Measurements from ENCODE around the gene CATSPERB.
A peak's percentile ranks its signal among the peaks of the same experiment; 100 is the strongest.
"Not testable (repeated sequence)": the region's sequence is repeated elsewhere in the genome, so short reads cannot be mapped to it uniquely, and the experiment has no call there.

Gene CATSPERB

DNA sequence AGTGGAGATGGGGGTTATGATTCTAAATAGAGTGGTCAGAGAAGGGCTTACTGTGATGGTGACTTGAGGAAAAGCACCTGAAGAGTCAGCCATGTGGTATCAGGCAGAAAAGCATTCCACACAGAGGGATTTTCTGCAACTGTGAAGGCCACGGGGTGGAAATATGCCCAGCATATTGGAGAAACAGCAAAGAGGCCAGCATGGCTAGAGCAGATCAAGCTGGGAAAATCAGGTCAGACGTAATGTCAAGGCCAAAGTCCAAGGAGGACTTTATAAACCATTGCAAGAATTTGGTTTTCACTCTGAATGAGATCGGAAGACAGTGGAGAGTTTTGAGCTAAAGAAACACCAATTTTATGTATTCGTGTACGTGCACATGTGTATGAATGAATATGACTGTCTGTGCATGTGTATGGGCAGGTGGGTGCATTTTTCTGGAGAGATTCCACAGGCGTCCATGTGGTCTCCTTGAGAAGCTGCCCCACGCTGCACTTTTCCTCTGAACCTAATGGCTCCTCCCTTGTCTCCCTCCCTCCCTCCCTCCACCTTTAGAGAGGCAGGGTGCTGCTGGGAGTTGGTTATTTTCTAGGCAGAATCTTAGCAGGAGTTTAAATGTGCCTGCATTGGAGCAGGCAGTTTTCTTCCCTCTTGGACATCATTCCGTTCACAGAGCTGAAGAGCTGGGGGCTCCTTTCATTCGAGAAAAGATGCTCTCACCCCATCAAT, 124.4 kb downstream of the CATSPERB start:
- Histone ChIP-seq H4K8ac (ENCODE audit: low read depth, low read length) (no peak overlapping the region), H3K4me1 (ENCODE audit: control insufficient read depth, low read depth, low read length) (no peaks in the 10 kb centered on the region), H3K79me2 (ENCODE audit: control insufficient read depth, insufficient read depth, low read length) (no peaks in the 10 kb centered on the region), H2BK5ac (ENCODE audit: low read length) (no peak overlapping the region), H3K18ac (ENCODE audit: low read length) (no peak overlapping the region), H2AK5ac (ENCODE audit: low read length) (no peak overlapping the region), H3K4ac (ENCODE audit: low read depth, low read length) (no peak overlapping the region), H3K27ac (ENCODE audit: low read depth, low read length) (no peak overlapping the region), H3K9ac (ENCODE audit: low read length) (no peak overlapping the region), H3K27me3 (ENCODE audit: insufficient read depth, low read length, poor library complexity) (no peaks in the 10 kb centered on the region), H3K4me3 (ENCODE audit: low read length) (no peak overlapping the region), H3K56ac (ENCODE audit: low read length) (no peak overlapping the region), H3K79me1 (ENCODE audit: low read length) (no peaks in the 10 kb centered on the region), H4K5ac (ENCODE audit: low read length) (no peak overlapping the region), H3K23ac (ENCODE audit: low read length) (no peak overlapping the region), H3K4me2 (ENCODE audit: low read length) (no peak overlapping the region), H2BK120ac (ENCODE audit: low read depth, low read length) (no peak overlapping the region), H2BK15ac (replicated peaks; ENCODE audit: low read depth) (no peak overlapping the region), H3K36me3 (ENCODE audit: control insufficient read depth, insufficient read depth, low read length) (no peaks in the 10 kb centered on the region)
- DNase-seq, result no peak
- no CpG with 5 or more reads among the region's 9 CpGs for WGBS (ENCODE audit: extremely low coverage, insufficient coverage, low lambda C conversion rate)

DNA sequence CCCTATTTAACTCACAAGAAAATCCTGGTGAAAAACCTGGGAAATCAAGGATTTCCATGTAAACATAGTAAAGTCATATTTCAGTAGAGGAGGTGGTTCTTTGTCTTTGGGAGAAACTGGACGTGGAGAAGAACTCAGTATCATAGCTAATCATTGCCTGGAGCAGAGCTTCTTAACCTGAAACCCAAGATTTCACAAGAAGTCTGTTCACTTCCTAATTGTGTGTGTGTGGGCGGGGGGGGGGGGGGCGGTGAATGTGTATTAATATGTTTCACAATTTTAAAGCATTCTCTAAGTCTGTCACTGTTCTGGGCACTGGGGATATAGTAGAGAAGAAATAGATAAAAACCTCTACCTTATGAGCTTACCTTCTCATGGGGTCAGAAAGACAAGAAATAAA, 125.0 kb downstream of the CATSPERB start:
- Histone ChIP-seq H4K5ac (ENCODE audit: low read length) (no peak overlapping the region), H2BK15ac (replicated peaks; ENCODE audit: low read depth) (no peak overlapping the region), H3K18ac (ENCODE audit: low read length) (no peak overlapping the region), H2BK120ac (ENCODE audit: low read depth, low read length) (no peak overlapping the region), H4K8ac (ENCODE audit: low read depth, low read length) (no peak overlapping the region), H3K4me3 (ENCODE audit: low read length) (no peak overlapping the region), H3K56ac (ENCODE audit: low read length) (no peak overlapping the region), H3K9ac (ENCODE audit: low read length) (no peak overlapping the region), H3K4me1 (ENCODE audit: control insufficient read depth, low read depth, low read length) (no peaks in the 10 kb centered on the region), H3K23ac (ENCODE audit: low read length) (no peak overlapping the region), H3K27ac (ENCODE audit: low read depth, low read length) (no peak overlapping the region), H2BK5ac (ENCODE audit: low read length) (no peak overlapping the region), H3K4me2 (ENCODE audit: low read length) (no peak overlapping the region), H3K79me1 (ENCODE audit: low read length) (no peaks in the 10 kb centered on the region), H3K36me3 (ENCODE audit: control insufficient read depth, insufficient read depth, low read length) (no peaks in the 10 kb centered on the region), H3K79me2 (ENCODE audit: control insufficient read depth, insufficient read depth, low read length) (no peaks in the 10 kb centered on the region), H3K4ac (ENCODE audit: low read depth, low read length) (no peak overlapping the region), H2AK5ac (ENCODE audit: low read length) (no peak overlapping the region), H3K27me3 (ENCODE audit: insufficient read depth, low read length, poor library complexity) (no peaks in the 10 kb centered on the region)
- WGBS (ENCODE audit: extremely low coverage, insufficient coverage, low lambda C conversion rate), result no CpG with 5 or more reads among the region's 3 CpGs
- no peak for DNase-seq

DNA sequence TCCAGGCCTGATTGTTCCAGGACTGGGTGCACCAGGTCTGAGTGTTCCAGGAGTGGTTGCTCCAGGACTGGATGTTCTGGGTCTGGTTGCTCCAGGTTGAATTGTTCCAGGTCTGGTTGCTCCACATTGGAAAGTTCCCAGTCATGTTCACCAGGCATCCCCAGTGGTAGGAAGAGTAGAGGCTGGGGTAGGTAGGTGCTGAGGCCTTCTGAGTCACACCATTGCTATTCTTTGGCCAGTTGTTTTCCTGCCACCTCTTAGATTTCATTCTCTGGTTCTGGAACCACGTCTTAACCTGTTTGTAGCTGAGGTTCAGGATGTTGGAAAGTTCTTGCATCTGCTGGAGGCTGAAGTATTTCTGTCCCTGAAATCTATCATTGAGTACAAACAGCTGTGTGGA, 127.3 kb downstream of the CATSPERB start:
- H3K27me3 ChIP-seq (ENCODE audit: insufficient read depth, low read length, poor library complexity); H3K4me2 ChIP-seq (ENCODE audit: low read length); H3K27ac ChIP-seq (ENCODE audit: low read depth, low read length); H2BK15ac ChIP-seq (replicated peaks; ENCODE audit: low read depth); H3K23ac ChIP-seq (ENCODE audit: low read length); H3K79me1 ChIP-seq (ENCODE audit: low read length); H3K56ac ChIP-seq (ENCODE audit: low read length); H2BK120ac ChIP-seq (ENCODE audit: low read depth, low read length); H3K9ac ChIP-seq (ENCODE audit: low read length); H3K18ac ChIP-seq (ENCODE audit: low read length); H3K36me3 ChIP-seq (ENCODE audit: control insufficient read depth, insufficient read depth, low read length); H2AK5ac ChIP-seq (ENCODE audit: low read length); H3K4me1 ChIP-seq (ENCODE audit: control insufficient read depth, low read depth, low read length); DNase-seq; H2BK5ac ChIP-seq (ENCODE audit: low read length); H3K4ac ChIP-seq (ENCODE audit: low read depth, low read length); H3K4me3 ChIP-seq (ENCODE audit: low read length); H4K8ac ChIP-seq (ENCODE audit: low read depth, low read length); H4K5ac ChIP-seq (ENCODE audit: low read length); H3K79me2 ChIP-seq (ENCODE audit: control insufficient read depth, insufficient read depth, low read length): not testable (repeated sequence)
- no CpG with 5 or more reads among the region's 1 CpG for WGBS (ENCODE audit: extremely low coverage, insufficient coverage, low lambda C conversion rate)

DNA sequence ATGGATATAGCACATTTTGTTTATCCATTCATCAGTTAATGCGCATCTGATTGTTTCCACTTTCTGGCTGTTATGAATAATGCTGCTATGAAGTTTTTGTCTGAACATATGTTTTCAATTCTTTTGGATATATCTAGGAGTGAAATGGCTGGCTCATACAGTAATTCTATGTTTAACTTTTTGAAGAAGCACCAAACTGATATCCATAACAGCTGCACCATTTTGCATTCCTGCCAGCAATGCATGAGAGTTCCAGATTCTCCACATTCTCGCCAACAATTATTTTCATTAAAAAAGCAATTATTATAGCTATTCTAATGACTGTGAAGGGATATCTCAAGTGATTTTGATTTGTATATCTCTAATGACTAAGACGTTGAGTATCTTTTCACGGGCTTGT, 131.9 kb downstream of the CATSPERB start:
- Histone ChIP-seq H3K56ac (ENCODE audit: low read length) (no peak overlapping the region), H2BK15ac (replicated peaks; ENCODE audit: low read depth) (no peak overlapping the region), H3K4me3 (ENCODE audit: low read length) (no peak overlapping the region), H4K5ac (ENCODE audit: low read length) (no peak overlapping the region), H3K79me1 (ENCODE audit: low read length) (no peaks in the 10 kb centered on the region), H2AK5ac (ENCODE audit: low read length) (no peak overlapping the region), H3K27me3 (ENCODE audit: insufficient read depth, low read length, poor library complexity) (no peaks in the 10 kb centered on the region), H3K4me1 (ENCODE audit: control insufficient read depth, low read depth, low read length) (no peaks in the 10 kb centered on the region), H2BK120ac (ENCODE audit: low read depth, low read length) (no peak overlapping the region), H2BK5ac (ENCODE audit: low read length) (no peak overlapping the region), H3K79me2 (ENCODE audit: control insufficient read depth, insufficient read depth, low read length) (no peaks in the 10 kb centered on the region), H3K4ac (ENCODE audit: low read depth, low read length) (no peak overlapping the region), H3K9ac (ENCODE audit: low read length) (no peak overlapping the region), H3K18ac (ENCODE audit: low read length) (no peak overlapping the region), H4K8ac (ENCODE audit: low read depth, low read length) (no peak overlapping the region), H3K36me3 (ENCODE audit: control insufficient read depth, insufficient read depth, low read length) (no peaks in the 10 kb centered on the region), H3K27ac (ENCODE audit: low read depth, low read length) (no peak overlapping the region), H3K4me2 (ENCODE audit: low read length) (no peak overlapping the region), H3K23ac (ENCODE audit: low read length) (no peak overlapping the region)
- no peak for DNase-seq
- WGBS (ENCODE audit: extremely low coverage, insufficient coverage, low lambda C conversion rate), result no CpG with 5 or more reads among the region's 4 CpGs

DNA sequence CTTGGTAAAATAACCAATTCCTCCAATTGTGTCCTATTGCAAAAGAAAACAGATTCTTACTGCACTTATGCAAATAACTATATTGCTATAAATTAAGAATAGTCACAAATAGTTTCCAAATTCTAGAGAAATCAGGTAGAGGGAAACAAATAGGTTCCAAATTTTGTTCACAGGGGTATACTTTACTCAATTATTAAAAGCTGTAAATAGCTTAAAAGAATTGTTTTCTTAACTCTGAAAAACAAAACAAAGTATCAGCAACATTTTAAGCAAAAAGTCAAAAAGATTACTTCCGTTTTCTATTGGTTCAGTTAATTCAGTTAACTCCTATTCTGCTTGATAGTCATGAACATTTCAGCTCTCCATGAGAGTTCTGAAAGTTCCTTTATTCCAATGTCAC, 136.2 kb downstream of the CATSPERB start:
- WGBS (ENCODE audit: extremely low coverage, insufficient coverage, low lambda C conversion rate), result no CpG with 5 or more reads among the region's 1 CpG

DNA sequence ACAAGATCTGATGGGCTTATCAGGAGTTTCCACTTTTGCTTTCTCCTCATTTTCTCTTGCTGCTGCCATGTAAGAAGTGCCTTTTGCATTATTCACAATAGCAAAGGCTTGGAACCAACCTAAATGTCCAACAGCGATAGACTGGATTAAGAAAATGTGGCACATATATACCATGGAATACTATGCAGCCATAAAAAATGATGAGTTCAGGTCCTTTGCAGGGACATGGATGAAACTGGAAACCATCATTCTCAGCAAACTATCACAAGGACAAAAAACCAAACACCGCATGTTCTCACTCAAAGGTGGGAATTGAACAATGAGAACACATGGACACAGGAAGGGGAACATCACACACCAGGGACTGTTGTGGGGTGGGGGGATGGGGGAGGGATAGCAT, 137.9 kb downstream of the CATSPERB start:
- not testable (repeated sequence) for H4K8ac ChIP-seq (ENCODE audit: low read depth, low read length); H3K4me1 ChIP-seq (ENCODE audit: control insufficient read depth, low read depth, low read length); H3K79me1 ChIP-seq (ENCODE audit: low read length); H3K36me3 ChIP-seq (ENCODE audit: control insufficient read depth, insufficient read depth, low read length); H3K4ac ChIP-seq (ENCODE audit: low read depth, low read length); H3K27ac ChIP-seq (ENCODE audit: low read depth, low read length); H4K5ac ChIP-seq (ENCODE audit: low read length); H3K27me3 ChIP-seq (ENCODE audit: insufficient read depth, low read length, poor library complexity); H2AK5ac ChIP-seq (ENCODE audit: low read length); H3K79me2 ChIP-seq (ENCODE audit: control insufficient read depth, insufficient read depth, low read length); H3K56ac ChIP-seq (ENCODE audit: low read length); H2BK120ac ChIP-seq (ENCODE audit: low read depth, low read length); H2BK15ac ChIP-seq (replicated peaks; ENCODE audit: low read depth); H3K23ac ChIP-seq (ENCODE audit: low read length); H2BK5ac ChIP-seq (ENCODE audit: low read length); H3K9ac ChIP-seq (ENCODE audit: low read length); H3K4me2 ChIP-seq (ENCODE audit: low read length); H3K4me3 ChIP-seq (ENCODE audit: low read length); DNase-seq; H3K18ac ChIP-seq (ENCODE audit: low read length)
- no CpG with 5 or more reads among the region's 2 CpGs for WGBS (ENCODE audit: extremely low coverage, insufficient coverage, low lambda C conversion rate)

More for the DNA sequence above, 136.2 kb downstream of the CATSPERB start:
- no peak overlapping the region for H3K27ac ChIP-seq (ENCODE audit: low read depth, low read length)
- no peak overlapping the region for H2BK5ac ChIP-seq (ENCODE audit: low read length)
- H4K8ac ChIP-seq (ENCODE audit: low read depth, low read length), result no peak overlapping the region
- no peaks in the 10 kb centered on the region for H3K79me1 ChIP-seq (ENCODE audit: low read length)
- H3K4me1 ChIP-seq (ENCODE audit: control insufficient read depth, low read depth, low read length), result no peaks in the 10 kb centered on the region
- H3K27me3 ChIP-seq (ENCODE audit: insufficient read depth, low read length, poor library complexity), result no peaks in the 10 kb centered on the region
- H3K23ac ChIP-seq (ENCODE audit: low read length), result no peak overlapping the region
- H3K36me3 ChIP-seq (ENCODE audit: control insufficient read depth, insufficient read depth, low read length), result no peaks in the 10 kb centered on the region
- no peak overlapping the region for H2AK5ac ChIP-seq (ENCODE audit: low read length)
- no peaks in the 10 kb centered on the region for H3K79me2 ChIP-seq (ENCODE audit: control insufficient read depth, insufficient read depth, low read length)
- H2BK120ac ChIP-seq (ENCODE audit: low read depth, low read length), result no peak overlapping the region
- H3K4ac ChIP-seq (ENCODE audit: low read depth, low read length), result no peak overlapping the region
- no peak overlapping the region for H2BK15ac ChIP-seq (replicated peaks; ENCODE audit: low read depth)
- H3K4me2 ChIP-seq (ENCODE audit: low read length), result no peak overlapping the region
- no peak overlapping the region for H3K4me3 ChIP-seq (ENCODE audit: low read length)
- DNase-seq, result peak; percentile 37
- H3K56ac ChIP-seq (ENCODE audit: low read length), result no peak overlapping the region
- H3K18ac ChIP-seq (ENCODE audit: low read length), result no peak overlapping the region
- no peak overlapping the region for H3K9ac ChIP-seq (ENCODE audit: low read length)
- H4K5ac ChIP-seq (ENCODE audit: low read length), result no peak overlapping the region
